Measurements from ENCODE around the gene VMP1. TPM values are rescaled to one million over a fixed set of nuclear protein-coding genes. Genes with fewer than 3 reads are reported as not detected.
"Not testable (repeated sequence)": the region's sequence is repeated elsewhere in the genome, so short reads cannot be mapped to it uniquely, and the experiment has no call there.

The VMP1 gene
- total RNA-seq, 1 donor from 2014 or later, result 314 TPM

GRCh38 chr17:59757043-59757442, 49.6 kb downstream of the VMP1 start:
- H3K27me3 ChIP-seq (ENCODE audit: insufficient read depth, low read length), result no peaks in the 10 kb centered on the region
- H3K27ac ChIP-seq (ENCODE audit: low read depth, low read length), result peak overlapping the region; percentile 100
- H3K4me1 ChIP-seq (ENCODE audit: insufficient read depth, low read length), result peaks cover 63% of the 10 kb centered on the region
- H3K36me3 Mint-ChIP-seq (ENCODE audit: low read depth, unreplicated experiment), result peaks cover 11% of the 10 kb centered on the region
- FAIRE-seq (no peak), DNase-seq (ENCODE audit: low read depth) (no peak)
- H3K9ac ChIP-seq (ENCODE audit: low read length), result peak overlapping the region; percentile 85
- peaks cover 49% of the 10 kb centered on the region for H3K79me2 ChIP-seq (ENCODE audit: insufficient read depth, low read length)
- H3K9me3 Mint-ChIP-seq (ENCODE audit: unreplicated experiment), result no peaks in the 10 kb centered on the region
- no peaks in the 10 kb centered on the region for H3K27me3 Mint-ChIP-seq (ENCODE audit: low read depth, unreplicated experiment)
- no peak overlapping the region for H2AFZ ChIP-seq (ENCODE audit: low read depth, low read length)
- no peaks in the 10 kb centered on the region for H4K20me1 ChIP-seq (ENCODE audit: insufficient read depth, low read length)
- TF ChIP-seq EZH2 (IDR thresholded peaks at IDR 0.05; ENCODE audit: insufficient read depth, low read length) (no peak), CTCF (IDR thresholded peaks at IDR 0.05; ENCODE audit: insufficient read depth, low read depth, low read length) (no peak)
- H3K27ac Mint-ChIP-seq (ENCODE audit: unreplicated experiment), result peak overlapping the region; percentile 98
- H3K4me3 Mint-ChIP-seq (ENCODE audit: unreplicated experiment), result peak overlapping the region; percentile 34
- no peak overlapping the region for H3K4me3 ChIP-seq (ENCODE audit: insufficient read depth, low read depth, low read length)
- no peaks in the 10 kb centered on the region for H3K9me3 ChIP-seq (ENCODE audit: insufficient read depth, low read depth, low read length)
- H3K4me1 Mint-ChIP-seq (ENCODE audit: low read depth, unreplicated experiment), result peaks cover 71% of the 10 kb centered on the region
- H3K36me3 ChIP-seq (ENCODE audit: insufficient read depth, low read length), result no peaks in the 10 kb centered on the region
- peak overlapping the region; percentile 55 for H3K4me2 ChIP-seq (ENCODE audit: low read length)

- DNase-seq (ENCODE audit: low read depth), result no peak
- H3K27me3 ChIP-seq (ENCODE audit: insufficient read depth, low read length), result no peaks in the 10 kb centered on the region
- no peaks in the 10 kb centered on the region for H4K20me1 ChIP-seq (ENCODE audit: insufficient read depth, low read length)
- Mint-ChIP-seq H3K4me1 (ENCODE audit: low read depth, unreplicated experiment) (peaks cover 68% of the 10 kb centered on the region), H3K27ac (ENCODE audit: unreplicated experiment) (peak overlapping the region; percentile 98), H3K4me3 (ENCODE audit: unreplicated experiment) (peak overlapping the region; percentile 64), H3K36me3 (ENCODE audit: low read depth, unreplicated experiment) (peaks cover 11% of the 10 kb centered on the region), H3K9me3 (ENCODE audit: unreplicated experiment) (no peaks in the 10 kb centered on the region), H3K27me3 (ENCODE audit: low read depth, unreplicated experiment) (no peaks in the 10 kb centered on the region)
- no peak for FAIRE-seq
- TF ChIP-seq EZH2 (IDR thresholded peaks at IDR 0.05; ENCODE audit: insufficient read depth, low read length) (no peak), CTCF (IDR thresholded peaks at IDR 0.05; ENCODE audit: insufficient read depth, low read depth, low read length) (no peak)
- H3K9ac ChIP-seq (ENCODE audit: low read length), result peak overlapping the region; percentile 85
- H2AFZ ChIP-seq (ENCODE audit: low read depth, low read length), result no peak overlapping the region
- H3K9me3 ChIP-seq (ENCODE audit: insufficient read depth, low read depth, low read length), result no peaks in the 10 kb centered on the region
- peaks cover 47% of the 10 kb centered on the region for H3K79me2 ChIP-seq (ENCODE audit: insufficient read depth, low read length)
- peaks cover 65% of the 10 kb centered on the region for H3K4me1 ChIP-seq (ENCODE audit: insufficient read depth, low read length)
- H3K36me3 ChIP-seq (ENCODE audit: insufficient read depth, low read length), result no peaks in the 10 kb centered on the region
- H3K4me2 ChIP-seq (ENCODE audit: low read length), result no peak overlapping the region
- no peak overlapping the region for H3K4me3 ChIP-seq (ENCODE audit: insufficient read depth, low read depth, low read length)
- H3K27ac ChIP-seq (ENCODE audit: low read depth, low read length), result peak overlapping the region; percentile 100
These were observed 50.0 kb downstream of the VMP1 start for GRCh38 chr17:59757470-59757869.

- peak overlapping the region; percentile 52 for H3K9ac ChIP-seq (ENCODE audit: low read length)
- no peak overlapping the region for H2AFZ ChIP-seq (ENCODE audit: low read depth, low read length)
- no peaks in the 10 kb centered on the region for H3K9me3 Mint-ChIP-seq (ENCODE audit: unreplicated experiment)
- peak overlapping the region; percentile 100 for H3K27ac ChIP-seq (ENCODE audit: low read depth, low read length)
- peak overlapping the region; percentile 98 for H3K27ac Mint-ChIP-seq (ENCODE audit: unreplicated experiment)
- H3K4me3 Mint-ChIP-seq (ENCODE audit: unreplicated experiment), result no peak overlapping the region
- no peak overlapping the region for H3K4me2 ChIP-seq (ENCODE audit: low read length)
- no peak for TF ChIP-seq EZH2 (IDR thresholded peaks at IDR 0.05; ENCODE audit: insufficient read depth, low read length)
- TF ChIP-seq CTCF (IDR thresholded peaks at IDR 0.05; ENCODE audit: insufficient read depth, low read depth, low read length), result no peak
- FAIRE-seq (no peak), DNase-seq (ENCODE audit: low read depth) (no peak)
- no peaks in the 10 kb centered on the region for H3K27me3 Mint-ChIP-seq (ENCODE audit: low read depth, unreplicated experiment)
- H3K4me1 Mint-ChIP-seq (ENCODE audit: low read depth, unreplicated experiment), result peaks cover 70% of the 10 kb centered on the region
- H3K27me3 ChIP-seq (ENCODE audit: insufficient read depth, low read length), result no peaks in the 10 kb centered on the region
- H3K4me3 ChIP-seq (ENCODE audit: insufficient read depth, low read depth, low read length), result no peak overlapping the region
- H3K79me2 ChIP-seq (ENCODE audit: insufficient read depth, low read length), result peaks cover 44% of the 10 kb centered on the region
- no peaks in the 10 kb centered on the region for H3K36me3 ChIP-seq (ENCODE audit: insufficient read depth, low read length)
- H3K36me3 Mint-ChIP-seq (ENCODE audit: low read depth, unreplicated experiment), result peaks cover 11% of the 10 kb centered on the region
- H3K9me3 ChIP-seq (ENCODE audit: insufficient read depth, low read depth, low read length), result no peaks in the 10 kb centered on the region
- H3K4me1 ChIP-seq (ENCODE audit: insufficient read depth, low read length), result peaks cover 68% of the 10 kb centered on the region
- H4K20me1 ChIP-seq (ENCODE audit: insufficient read depth, low read length), result no peaks in the 10 kb centered on the region
These were observed 50.5 kb downstream of the VMP1 start for GRCh38 chr17:59757881-59758385.

GRCh38 chr17:59758998-59759651, 51.7 kb downstream of the VMP1 start:
- not testable (repeated sequence) for H3K36me3 ChIP-seq (ENCODE audit: insufficient read depth, low read length); FAIRE-seq; H3K4me3 Mint-ChIP-seq (ENCODE audit: unreplicated experiment); H3K9me3 ChIP-seq (ENCODE audit: insufficient read depth, low read depth, low read length); H3K4me3 ChIP-seq (ENCODE audit: insufficient read depth, low read depth, low read length); H3K9ac ChIP-seq (ENCODE audit: low read length); DNase-seq (ENCODE audit: low read depth); H3K27me3 ChIP-seq (ENCODE audit: insufficient read depth, low read length); H3K9me3 Mint-ChIP-seq (ENCODE audit: unreplicated experiment); H3K27me3 Mint-ChIP-seq (ENCODE audit: low read depth, unreplicated experiment); H3K4me2 ChIP-seq (ENCODE audit: low read length); H2AFZ ChIP-seq (ENCODE audit: low read depth, low read length); H4K20me1 ChIP-seq (ENCODE audit: insufficient read depth, low read length)
- Histone ChIP-seq H3K4me1 (ENCODE audit: insufficient read depth, low read length) (peaks cover 69% of the 10 kb centered on the region), H3K79me2 (ENCODE audit: insufficient read depth, low read length) (peaks cover 41% of the 10 kb centered on the region), H3K27ac (ENCODE audit: low read depth, low read length) (peak overlapping the region; percentile 100)
- Mint-ChIP-seq H3K36me3 (ENCODE audit: low read depth, unreplicated experiment) (peaks cover 11% of the 10 kb centered on the region), H3K27ac (ENCODE audit: unreplicated experiment) (peak overlapping the region; percentile 100), H3K4me1 (ENCODE audit: low read depth, unreplicated experiment) (peaks cover 66% of the 10 kb centered on the region)
